GM15510 (cell line): ENCODE results near the gene TTC24.

ENCODE experiments used
- POLR2A ChIP-seq: IDR thresholded peaks from 3 replicates; pipeline ENCODE4 v1.6.1; 2011; ENCODE audit warnings: borderline replicate concordance; ENCODE audit not compliant: insufficient read length; ENCODE audit errors: extremely low read depth

The TTC24 gene

GRCh38 chr1:156579472-156579871 lies at the start of gene TTC24:
TTC24 (plus strand) TSS chr1:156579723; CDS start chr1:156581365, 1,642 bp downstream.
- no peak for TF ChIP-seq POLR2A

- no peak for TF ChIP-seq POLR2A
Observed at GRCh38 chr1:156530006-156530405, 49.5 kb upstream of the TTC24 start.

GRCh38 chr1:156532374-156532773 lies 47.1 kb upstream of the TTC24 start:
- TF ChIP-seq POLR2A, result no peak

GRCh38 chr1:156533568-156534220 lies 45.8 kb upstream of the TTC24 start:
- no peak for TF ChIP-seq POLR2A

GRCh38 chr1:156534424-156535060 lies 45.0 kb upstream of the TTC24 start:
- TF ChIP-seq POLR2A, result no peak

GRCh38 chr1:156537027-156537426 lies 42.5 kb upstream of the TTC24 start:
- TF ChIP-seq POLR2A, result no peak

GRCh38 chr1:156538711-156539440 lies 40.6 kb upstream of the TTC24 start:
- no peak for TF ChIP-seq POLR2A

- no peak for TF ChIP-seq POLR2A
Observed at GRCh38 chr1:156539818-156540355, 39.6 kb upstream of the TTC24 start.

- no peak for TF ChIP-seq POLR2A
Observed at GRCh38 chr1:156540955-156541354, 38.6 kb upstream of the TTC24 start.

GRCh38 chr1:156543066-156543465 lies 36.5 kb upstream of the TTC24 start:
- TF ChIP-seq POLR2A, result no peak

GRCh38 chr1:156544592-156545102 lies 34.9 kb upstream of the TTC24 start:
- TF ChIP-seq POLR2A, result no peak

- no peak for TF ChIP-seq POLR2A
Observed at GRCh38 chr1:156546267-156546666, 33.3 kb upstream of the TTC24 start.

- no peak for TF ChIP-seq POLR2A
Observed at GRCh38 chr1:156547434-156547833, 32.1 kb upstream of the TTC24 start.

- no peak for TF ChIP-seq POLR2A
Observed at GRCh38 chr1:156547982-156548381, 31.5 kb upstream of the TTC24 start.

- no peak for TF ChIP-seq POLR2A
Observed at GRCh38 chr1:156549390-156549789, 30.1 kb upstream of the TTC24 start.

- no peak for TF ChIP-seq POLR2A
Observed at GRCh38 chr1:156549831-156550230, 29.7 kb upstream of the TTC24 start.

- no peak for TF ChIP-seq POLR2A
Observed at GRCh38 chr1:156550346-156550745, 29.2 kb upstream of the TTC24 start.
